T-cell (primary cell): ENCODE data around the gene HSPA4. TPM values are rescaled to one million over a fixed set of nuclear protein-coding genes. Genes with fewer than 3 reads are reported as not detected.

Experiments used
- ATAC-seq, 4 experiments: fragments of 200-7000 bp in 3 of 4; fragments of 150-1000 bp in 1 of 4; cut with Tn5 transposase; replicated peaks in 1 of 4; 1 replicate in 3 of 4; 2 replicates in 1 of 4; pipeline ENCODE4 v1.10.0; 2021; ENCODE audit warnings: moderate library complexity in 3 of 4, mild to moderate bottlenecking in 2 of 4, moderate number of reproducible peaks in 1 of 4
- CTCF ChIA-PET, 2 donors: fragments of 300-600 bp; sonication (Branson Sonifier 250); formaldehyde crosslinking; loops; one replicate each; lab custom pipeline; 2022; ENCODE audit warnings: antibody characterized with exemption in 2 of 2; lab: Charles Lee
- POLR2A ChIA-PET, 2 donors: fragments of 300-600 bp; sonication (Branson Sonifier 250); formaldehyde crosslinking; loops; one replicate each; lab custom pipeline; 2022; ENCODE audit warnings: antibody characterized with exemption in 2 of 2; lab: Charles Lee
- DNase-seq, 35 experiments: peaks; one replicate each; pipeline versions ENCODE4 v3.0.0 to v3.0.0-alpha.2; 2013 to 2023
- H3K27ac ChIP-seq: one replicate; pipeline ENCODE4 v1.5.1; 2013; ENCODE audit warnings: low read length
- H3K27me3 ChIP-seq, 2 experiments: replicated peaks in 1 of 2; 1 replicate in 1 of 2; 2 replicates in 1 of 2; pipeline versions ENCODE4 v1.6.1 to v1.7.0; 2013; ENCODE audit warnings: low read length in 1 of 2, mixed read lengths in 1 of 2; ENCODE audit not compliant: control insufficient read depth in 2 of 2, insufficient read depth in 2 of 2; ENCODE audit errors: extremely low read depth in 1 of 2
- H3K36me3 ChIP-seq, 2 donors: 1 replicate in 1 of 2; 2 replicates in 1 of 2; pipeline versions ENCODE4 v1.6.1 to v1.7.0; 2013; ENCODE audit warnings: low read length in 1 of 2; ENCODE audit not compliant: control insufficient read depth in 2 of 2, insufficient read depth in 1 of 2; ENCODE audit errors: extremely low read depth in 1 of 2
- H3K4me1 ChIP-seq, 2 experiments: 1 replicate in 1 of 2; 2 replicates in 1 of 2; pipeline versions ENCODE4 v1.6.1 to v1.7.0; 2013; ENCODE audit warnings: low read length in 2 of 2, mixed read lengths in 1 of 2; ENCODE audit not compliant: insufficient read depth in 2 of 2, control insufficient read depth in 1 of 2; ENCODE audit errors: extremely low read depth in 1 of 2
- H3K4me3 ChIP-seq, 2 donors: 1 replicate in 1 of 2; 2 replicates in 1 of 2; pipeline versions ENCODE4 v1.5.1 to v1.7.0; 2013; ENCODE audit warnings: mild to moderate bottlenecking in 2 of 2, low read length in 1 of 2, moderate library complexity in 1 of 2; ENCODE audit not compliant: control insufficient read depth in 1 of 2; ENCODE audit errors: extremely low read depth in 1 of 2
- H3K9me3 ChIP-seq: 2 replicates; pipeline ENCODE4 v1.7.0; 2013
- H3K27ac Mint-ChIP-seq, 2 donors: one replicate each; pipeline ENCODE4 v1.8.0; 2020 to 2021; ENCODE audit warnings: mild to moderate bottlenecking in 2 of 2, mixed read lengths in 2 of 2
- H3K27me3 Mint-ChIP-seq, 2 donors: one replicate each; pipeline ENCODE4 v1.8.0; 2021 to 2022; ENCODE audit warnings: mixed read lengths in 2 of 2
- H3K36me3 Mint-ChIP-seq: one replicate; pipeline ENCODE4 v1.8.0; 2021; ENCODE audit warnings: mixed read lengths
- H3K4me1 Mint-ChIP-seq, 3 donors: one replicate each; pipeline ENCODE4 v1.8.0; 2020 to 2022; ENCODE audit warnings: mixed read lengths in 3 of 3, mild to moderate bottlenecking in 1 of 3
- H3K4me3 Mint-ChIP-seq, 3 donors: one replicate each; pipeline ENCODE4 v1.8.0; 2020 to 2022; ENCODE audit warnings: mild to moderate bottlenecking in 3 of 3, mixed read lengths in 3 of 3, moderate library complexity in 3 of 3
- H3K9me3 Mint-ChIP-seq, 3 donors: one replicate each; pipeline ENCODE4 v1.8.0; 2020 to 2022; ENCODE audit warnings: mixed read lengths in 3 of 3
- WGBS: methylation state at CpG from one replicate; pipeline ENCODE4 v1.1.5; 2013; ENCODE audit warnings: missing lambda C conversion rate; ENCODE audit not compliant: insufficient coverage; 5-methylcytosine and 5-hydroxymethylcytosine counted together
- total RNA-seq, 35 experiments: library from RNA in 6 of 35; stranded (reverse) in 6 of 35; fragments of 120-200 nt in 1 of 35; gene quantifications; one replicate each; pipeline versions ENCODE4 v1.2.1 to v1.2.4 and lab custom pipeline; 2013 to 2026

HSPA4 gene
- total RNA-seq, 5 donors from 2014 or later (not counting 1 experiment from before 2014, with no cell fraction given) = 47.0 to 55.3 (median 48.1) TPM

GRCh38 chr5:133025804-133026663 is 25.8 kb upstream of the HSPA4 start, which contains the start of gene ZCCHC10:
Gene ZCCHC10 (minus strand): TSS chr5:133026549. CDS start chr5:133026537, 12 bp downstream.
- peak within 1 kb of the TSS; percentile 91 to 92 for H3K4me3 ChIP-seq
- under 1% methylated on average over 52 of the region's 53 CpGs for WGBS
- Mint-ChIP-seq H3K9me3 (no peaks in the 10 kb centered on the region), H3K27ac (peak within 1 kb of the TSS; percentile 88 to 89), H3K4me3 (peak within 1 kb of the TSS; percentile 93 to 96 (median 94)), H3K4me1 (peaks cover 19 to 29% (median 24%) of the 10 kb centered on the region in 3 donors), H3K36me3 (peaks cover 6% of the 10 kb centered on the region), H3K27me3 (no peaks in the 10 kb centered on the region)
- H3K27me3 ChIP-seq = peaks cover 0 to under 1% of the 10 kb centered on the region in 2 experiments
- ATAC-seq (peak; percentile 99 to 100 (median 100)), DNase-seq (peak; percentile 78 to 93 (median 87))
- CTCF ChIA-PET = no interaction called here
- peaks cover 0 to 5% of the 10 kb centered on the region in 2 donors for H3K36me3 ChIP-seq
- POLR2A ChIA-PET = interaction anchor here in 1 of 2 donors (0.7 to 1.5 kb wide), 2 partner anchors 25 to 66 kb away, joined by 3 to 4 read pairs; no protein-coding TSS in a partner anchor
- H3K9me3 ChIP-seq = no peaks in the 10 kb centered on the region
- peak within 1 kb of the TSS; percentile 88 for H3K27ac ChIP-seq
- peaks cover 3 to 11% of the 10 kb centered on the region in 2 experiments for H3K4me1 ChIP-seq

GRCh38 chr5:133026664-133027153 is 25.1 kb upstream of the HSPA4 start:
- Histone ChIP-seq H3K27me3 (peaks cover 0 to 3% of the 10 kb centered on the region in 2 experiments), H3K4me3 (peak overlapping the region in 1 of 2 donors; percentile 92), H3K36me3 (peaks cover 0 to 5% of the 10 kb centered on the region in 2 donors), H3K4me1 (peaks cover 3 to 11% of the 10 kb centered on the region in 2 experiments), H3K27ac (no peak overlapping the region), H3K9me3 (no peaks in the 10 kb centered on the region)
- DNase-seq (no peak), ATAC-seq (no peak)
- WGBS = 0% methylated on average over 8 of the region's 15 CpGs
- ChIA-PET POLR2A (interaction anchor here in 1 of 2 donors (0.7 kb wide), 1 partner anchor 67 kb away, joined by 3 read pairs; no protein-coding TSS in a partner anchor), CTCF (no interaction called here)
- peaks cover 19 to 27% (median 24%) of the 10 kb centered on the region in 3 donors for H3K4me1 Mint-ChIP-seq
- peaks cover 6% of the 10 kb centered on the region for H3K36me3 Mint-ChIP-seq
- no peaks in the 10 kb centered on the region for H3K9me3 Mint-ChIP-seq
- H3K4me3 Mint-ChIP-seq = peak overlapping the region; percentile 93 to 96 (median 94)
- peak overlapping the region; percentile 47 to 64 for H3K27ac Mint-ChIP-seq
- no peaks in the 10 kb centered on the region for H3K27me3 Mint-ChIP-seq

- ChIA-PET POLR2A (no interaction called here), CTCF (no interaction called here)
- H3K4me1 Mint-ChIP-seq = peaks cover 11 to 26% (median 17%) of the 10 kb centered on the region in 3 donors
- no peaks in the 10 kb centered on the region for H3K27me3 Mint-ChIP-seq
- peaks cover 0 to 11% of the 10 kb centered on the region in 2 experiments for H3K4me1 ChIP-seq
- H3K4me3 Mint-ChIP-seq = no peak overlapping the region
- no peak overlapping the region for H3K27ac Mint-ChIP-seq
- no peak overlapping the region for H3K4me3 ChIP-seq
- no peaks in the 10 kb centered on the region for H3K36me3 ChIP-seq
- H3K9me3 Mint-ChIP-seq = no peaks in the 10 kb centered on the region
- WGBS = no CpG with 5 or more reads among the region's 1 CpG
- H3K36me3 Mint-ChIP-seq = no peaks in the 10 kb centered on the region
- ATAC-seq = no peak
- no peak overlapping the region for H3K27ac ChIP-seq
- no peaks in the 10 kb centered on the region for H3K9me3 ChIP-seq
- DNase-seq = no peak
- H3K27me3 ChIP-seq = peaks cover 0 to 3% of the 10 kb centered on the region in 2 experiments
These were observed 22.4 kb upstream of the HSPA4 start for GRCh38 chr5:133029416-133029815.

GRCh38 chr5:133030343-133031005 is 21.3 kb upstream of the HSPA4 start:
- H3K9me3 Mint-ChIP-seq = no peaks in the 10 kb centered on the region
- H3K27me3 Mint-ChIP-seq = peaks cover 0 to 3% of the 10 kb centered on the region in 2 donors
- H3K27ac Mint-ChIP-seq = no peak overlapping the region
- Histone ChIP-seq H3K9me3 (no peaks in the 10 kb centered on the region), H3K27ac (no peak overlapping the region), H3K36me3 (no peaks in the 10 kb centered on the region), H3K4me3 (no peak overlapping the region), H3K4me1 (peaks cover 0 to 2% of the 10 kb centered on the region in 2 experiments), H3K27me3 (peaks cover 0 to 3% of the 10 kb centered on the region in 2 experiments)
- WGBS = no CpG with 5 or more reads among the region's 2 CpGs
- ChIA-PET POLR2A (interaction anchor here (0.6 kb wide), 3 partner anchors 9 to 1544 kb away, joined by 5 to 10 read pairs (median 5); no protein-coding TSS in a partner anchor), CTCF (interaction anchor here (0.5 to 0.6 kb wide), 2 partner anchors 13 to 1001 kb away, joined by 3 to 5 read pairs; no protein-coding TSS in a partner anchor)
- no peaks in the 10 kb centered on the region for H3K36me3 Mint-ChIP-seq
- DNase-seq (no peak), ATAC-seq (no peak)
- peaks cover 6 to 25% (median 7%) of the 10 kb centered on the region in 3 donors for H3K4me1 Mint-ChIP-seq
- no peak overlapping the region for H3K4me3 Mint-ChIP-seq

GRCh38 chr5:133032852-133033742 is 18.7 kb upstream of the HSPA4 start:
- H3K9me3 ChIP-seq = no peaks in the 10 kb centered on the region
- peaks cover 0 to 4% of the 10 kb centered on the region in 2 experiments for H3K27me3 ChIP-seq
- H3K27ac ChIP-seq = no peak overlapping the region
- H3K4me3 ChIP-seq = no peak overlapping the region
- ATAC-seq (peak in 2 of 4 experiments; percentile 31 to 62), DNase-seq (peak in 1 of 35 experiments; percentile 37)
- peaks cover 2 to 7% of the 10 kb centered on the region in 2 donors for H3K27me3 Mint-ChIP-seq
- no peak overlapping the region for H3K4me3 Mint-ChIP-seq
- peaks cover 0 to 14% (median 0%) of the 10 kb centered on the region in 3 donors for H3K4me1 Mint-ChIP-seq
- H3K36me3 ChIP-seq = no peaks in the 10 kb centered on the region
- no peak overlapping the region for H3K27ac Mint-ChIP-seq
- no peaks in the 10 kb centered on the region for H3K36me3 Mint-ChIP-seq
- no peaks in the 10 kb centered on the region for H3K9me3 Mint-ChIP-seq
- ChIA-PET POLR2A (interaction anchor here in 1 of 2 donors (0.7 kb wide), 1 partner anchor 150 kb away, joined by 15 read pairs; no protein-coding TSS in a partner anchor), CTCF (interaction anchor here in 1 of 2 donors (0.6 kb wide), 1 partner anchor 1318 kb away, joined by 3 read pairs; no protein-coding TSS in a partner anchor)
- WGBS = 71% methylated on average over 3 of the region's 6 CpGs
- H3K4me1 ChIP-seq = no peaks in the 10 kb centered on the region
